Endometrium (tissue), 2 donors: ENCODE results near the gene CCNB2.
"Not testable (repeated sequence)": the region's sequence is repeated elsewhere in the genome, so short reads cannot be mapped to it uniquely, and the experiment has no call there.

Experiments used
- FAIRE-seq: peaks from 2 replicates; lab custom pipeline; 2012; peaks lifted over from hg19 to GRCh38; lab: Jason Lieb, UNC
- donor health status: control.
- donor health status: control.

Gene CCNB2

GRCh38 chr15:59137566-59137965 is 32.6 kb downstream of the CCNB2 start:
- no peak for FAIRE-seq

GRCh38 chr15:59138243-59138642 is 33.3 kb downstream of the CCNB2 start:
- no peak for FAIRE-seq

GRCh38 chr15:59140422-59141226 is 35.7 kb downstream of the CCNB2 start:
- FAIRE-seq: no peak

GRCh38 chr15:59143281-59143680 is 38.3 kb downstream of the CCNB2 start:
- FAIRE-seq: no peak

- FAIRE-seq: not testable (repeated sequence)
Observed at GRCh38 chr15:59144594-59144993, 39.6 kb downstream of the CCNB2 start.

- FAIRE-seq: no peak
Observed at GRCh38 chr15:59147666-59148065, 42.7 kb downstream of the CCNB2 start.

GRCh38 chr15:59148153-59148833 is 43.3 kb downstream of the CCNB2 start:
- FAIRE-seq: no peak

GRCh38 chr15:59150185-59150584 is 45.2 kb downstream of the CCNB2 start:
- no peak for FAIRE-seq

- no peak for FAIRE-seq
Observed at GRCh38 chr15:59152694-59153450, 47.9 kb downstream of the CCNB2 start.

GRCh38 chr15:59153466-59153865 is 48.5 kb downstream of the CCNB2 start:
- FAIRE-seq: no peak

GRCh38 chr15:59154243-59154642 is 49.3 kb downstream of the CCNB2 start:
- FAIRE-seq: no peak

- no peak for FAIRE-seq
Observed at GRCh38 chr15:59155431-59155830, 50.5 kb downstream of the CCNB2 start.

- FAIRE-seq: no peak
Observed at GRCh38 chr15:59157396-59157795, 52.5 kb downstream of the CCNB2 start.

GRCh38 chr15:59157840-59158700 is 53.1 kb downstream of the CCNB2 start:
- FAIRE-seq: no peak

- FAIRE-seq: no peak
Observed at GRCh38 chr15:59158701-59159034, 53.7 kb downstream of the CCNB2 start.

- FAIRE-seq: no peak
Observed at GRCh38 chr15:59159210-59159609, 54.3 kb downstream of the CCNB2 start.

- FAIRE-seq: no peak
Observed at GRCh38 chr15:59160880-59161593, 56.1 kb downstream of the CCNB2 start.

- not testable (repeated sequence) for FAIRE-seq
Observed at GRCh38 chr15:59162080-59162479, 57.1 kb downstream of the CCNB2 start.

GRCh38 chr15:59165726-59166125 is 60.8 kb downstream of the CCNB2 start:
- no peak for FAIRE-seq

GRCh38 chr15:59166166-59166565 is 61.2 kb downstream of the CCNB2 start:
- no peak for FAIRE-seq

GRCh38 chr15:59166601-59167265 is 61.8 kb downstream of the CCNB2 start:
- FAIRE-seq: no peak
